ENCODE data around the gene PLCL2. TPM values are rescaled to one million over a fixed set of nuclear protein-coding genes. Genes with fewer than 3 reads are reported as not detected.

PLCL2 gene
- total RNA-seq, 4 donors from 2014 or later = 4.1 to 9.1 (median 6.7) TPM

GRCh38 chr3:16932877-16933276 lies 48.1 kb downstream of the PLCL2 start:
- Histone ChIP-seq H3K4me3 (no peak overlapping the region), H3K4me1 (peaks cover 0 to 26% (median 1%) of the 10 kb centered on the region in 4 donors), H3K36me3 (no peaks in the 10 kb centered on the region), H3K27me3 (no peaks in the 10 kb centered on the region), H3K9me3 (no peaks in the 10 kb centered on the region), H3K27ac (replicated peaks in 1 of 4) (no peak overlapping the region)
- WGBS = 68% methylated on average over 7 of the region's 7 CpGs
- intact Hi-C loops (cut with DNase I) = no loop called here
- TF ChIP-seq CTCF (IDR thresholded peaks at IDR 0.05) = no peak
- no peak for TF ChIP-seq EP300 (IDR thresholded peaks at IDR 0.05)
- TF ChIP-seq POLR2A (IDR thresholded peaks at IDR 0.05; ENCODE audit: low read depth) = no peak
- TF ChIP-seq POLR2AphosphoS5 (IDR thresholded peaks at IDR 0.05) = no peak
- no peak for DNase-seq (ENCODE audit: extremely low spot score)

- no peak overlapping the region for H3K4me3 ChIP-seq
- H3K9me3 ChIP-seq = no peaks in the 10 kb centered on the region
- WGBS = 74% methylated on average over 1 of the region's 1 CpG
- no peak for DNase-seq (ENCODE audit: extremely low spot score)
- H3K27ac ChIP-seq (replicated peaks in 1 of 4) = no peak overlapping the region
- TF ChIP-seq POLR2AphosphoS5 (IDR thresholded peaks at IDR 0.05) = no peak
- TF ChIP-seq EP300 (IDR thresholded peaks at IDR 0.05) = no peak
- TF ChIP-seq CTCF (IDR thresholded peaks at IDR 0.05) = no peak
- TF ChIP-seq POLR2A (IDR thresholded peaks at IDR 0.05; ENCODE audit: low read depth) = no peak
- no peaks in the 10 kb centered on the region for H3K27me3 ChIP-seq
- intact Hi-C loops (cut with DNase I) = no loop called here
- H3K4me1 ChIP-seq = peaks cover 0 to 10% (median 0%) of the 10 kb centered on the region in 4 donors
- H3K36me3 ChIP-seq = no peaks in the 10 kb centered on the region
Measured at GRCh38 chr3:16935781-16936180, 51.0 kb downstream of the PLCL2 start.

- WGBS = 73% methylated on average over 2 of the region's 2 CpGs
- H3K4me3 ChIP-seq = no peak overlapping the region
- no peak for DNase-seq (ENCODE audit: extremely low spot score)
- H3K9me3 ChIP-seq = no peaks in the 10 kb centered on the region
- intact Hi-C loops (cut with DNase I) = no loop called here
- no peaks in the 10 kb centered on the region for H3K36me3 ChIP-seq
- H3K4me1 ChIP-seq = peaks cover 0 to 12% (median 0%) of the 10 kb centered on the region in 4 donors
- no peak overlapping the region for H3K27ac ChIP-seq (replicated peaks in 1 of 4)
- H3K27me3 ChIP-seq = no peaks in the 10 kb centered on the region
- TF ChIP-seq EP300 (IDR thresholded peaks at IDR 0.05) (no peak), POLR2A (IDR thresholded peaks at IDR 0.05; ENCODE audit: low read depth) (no peak), CTCF (IDR thresholded peaks at IDR 0.05) (no peak), POLR2AphosphoS5 (IDR thresholded peaks at IDR 0.05) (no peak)
Measured at GRCh38 chr3:16936233-16936632, 51.5 kb downstream of the PLCL2 start.

- intact Hi-C loops (cut with DNase I) = no loop called here
- H3K36me3 ChIP-seq = no peaks in the 10 kb centered on the region
- DNase-seq (ENCODE audit: extremely low spot score) = no peak
- H3K4me3 ChIP-seq = no peak overlapping the region
- H3K27me3 ChIP-seq = no peaks in the 10 kb centered on the region
- TF ChIP-seq POLR2AphosphoS5 (IDR thresholded peaks at IDR 0.05) (no peak), EP300 (IDR thresholded peaks at IDR 0.05) (no peak), POLR2A (IDR thresholded peaks at IDR 0.05; ENCODE audit: low read depth) (no peak), CTCF (IDR thresholded peaks at IDR 0.05) (no peak)
- WGBS = 82% methylated on average over 7 of the region's 7 CpGs
- H3K4me1 ChIP-seq = peaks cover 0 to 15% (median 0%) of the 10 kb centered on the region in 4 donors
- H3K9me3 ChIP-seq = no peaks in the 10 kb centered on the region
- H3K27ac ChIP-seq (replicated peaks in 1 of 4) = no peak overlapping the region
Measured at GRCh38 chr3:16936676-16937230, 52.0 kb downstream of the PLCL2 start.

GRCh38 chr3:16937326-16937845 lies 52.6 kb downstream of the PLCL2 start:
- intact Hi-C loops (cut with DNase I) = no loop called here
- no peak overlapping the region for H3K4me3 ChIP-seq
- H3K9me3 ChIP-seq = no peaks in the 10 kb centered on the region
- 90% methylated on average over 6 of the region's 6 CpGs for WGBS
- TF ChIP-seq EP300 (IDR thresholded peaks at IDR 0.05) = no peak
- TF ChIP-seq POLR2AphosphoS5 (IDR thresholded peaks at IDR 0.05) = no peak
- no peak for TF ChIP-seq POLR2A (IDR thresholded peaks at IDR 0.05; ENCODE audit: low read depth)
- TF ChIP-seq CTCF (IDR thresholded peaks at IDR 0.05) = no peak
- no peaks in the 10 kb centered on the region for H3K36me3 ChIP-seq
- no peak for DNase-seq (ENCODE audit: extremely low spot score)
- H3K27ac ChIP-seq (replicated peaks in 1 of 4) = no peak overlapping the region
- H3K4me1 ChIP-seq = peaks cover 0 to 18% (median 0%) of the 10 kb centered on the region in 4 donors
- no peaks in the 10 kb centered on the region for H3K27me3 ChIP-seq

All from esophagus muscularis mucosa (tissue), 4 donors.